Gastroesophageal sphincter (tissue), 3 donors: ENCODE measurements around the gene TOP2B.

Experiments
- EP300 ChIP-seq: sonication (generic); formaldehyde crosslinking; IDR thresholded peaks from one replicate; pipeline ENCODE4 v1.6.1; 2017; ENCODE audit warnings: antibody characterized with exemption, mild to moderate bottlenecking
- POLR2A ChIP-seq, 2 donors: fragments of 450-650 bp; IDR thresholded peaks; one replicate each; pipeline ENCODE4 v1.6.1; 2017; ENCODE audit warnings: antibody characterized with exemption in 2 of 2, mild to moderate bottlenecking in 2 of 2, moderate library complexity in 1 of 2
- POLR2AphosphoS5 ChIP-seq: sonication (generic); formaldehyde crosslinking; IDR thresholded peaks from one replicate; pipeline ENCODE4 v1.6.1; 2017; ENCODE audit warnings: antibody characterized with exemption
- TF ChIP-seq, protein P1 (sequence below), 4 experiments: fragments of 200-600 bp in 2 of 4; fragments of 450-650 bp in 2 of 4; sonication (generic) in 1 of 4; IDR thresholded peaks; one replicate each; pipeline ENCODE4 v1.5.1; 2017 to 2019; ENCODE audit warnings: antibody characterized with exemption in 4 of 4, mild to moderate bottlenecking in 2 of 4, moderate library complexity in 2 of 4

GRCh38 chr3:25586553-25586952, 78.2 kb downstream of the TOP2B start:
- TF ChIP-seq, protein P1, sequence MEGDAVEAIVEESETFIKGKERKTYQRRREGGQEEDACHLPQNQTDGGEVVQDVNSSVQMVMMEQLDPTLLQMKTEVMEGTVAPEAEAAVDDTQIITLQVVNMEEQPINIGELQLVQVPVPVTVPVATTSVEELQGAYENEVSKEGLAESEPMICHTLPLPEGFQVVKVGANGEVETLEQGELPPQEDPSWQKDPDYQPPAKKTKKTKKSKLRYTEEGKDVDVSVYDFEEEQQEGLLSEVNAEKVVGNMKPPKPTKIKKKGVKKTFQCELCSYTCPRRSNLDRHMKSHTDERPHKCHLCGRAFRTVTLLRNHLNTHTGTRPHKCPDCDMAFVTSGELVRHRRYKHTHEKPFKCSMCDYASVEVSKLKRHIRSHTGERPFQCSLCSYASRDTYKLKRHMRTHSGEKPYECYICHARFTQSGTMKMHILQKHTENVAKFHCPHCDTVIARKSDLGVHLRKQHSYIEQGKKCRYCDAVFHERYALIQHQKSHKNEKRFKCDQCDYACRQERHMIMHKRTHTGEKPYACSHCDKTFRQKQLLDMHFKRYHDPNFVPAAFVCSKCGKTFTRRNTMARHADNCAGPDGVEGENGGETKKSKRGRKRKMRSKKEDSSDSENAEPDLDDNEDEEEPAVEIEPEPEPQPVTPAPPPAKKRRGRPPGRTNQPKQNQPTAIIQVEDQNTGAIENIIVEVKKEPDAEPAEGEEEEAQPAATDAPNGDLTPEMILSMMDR (IDR thresholded peaks at IDR 0.05): no peak
- TF ChIP-seq POLR2A (IDR thresholded peaks at IDR 0.05) (no peak), EP300 (no peak), POLR2AphosphoS5 (no peak)
